Erythroblast (primary cell): Measurements from ENCODE around the gene TAPT1.

ENCODE experiments used
- GATA1 ChIP-seq: IDR thresholded peaks from 2 replicates; pipeline ENCODE4 v1.6.1; 2011; ENCODE audit warnings: low read depth, mild to moderate bottlenecking, control low read depth, low read length, moderate library complexity
- POLR2A ChIP-seq: IDR thresholded peaks from 2 replicates; pipeline ENCODE4 v1.6.1; 2011; ENCODE audit warnings: mild to moderate bottlenecking, low read length

GRCh38 chr4:16113741-16114140, 112.5 kb downstream of the TAPT1 start:
- TF ChIP-seq POLR2A (no peak), GATA1 (no peak)
